IPS-18a (cell line): Measurements from ENCODE around the gene UBE2I.

Experiments used
- H3K27ac ChIP-seq: one replicate; pipeline ENCODE4 v1.5.1; 2013; ENCODE audit warnings: low read length
- H3K27me3 ChIP-seq: one replicate; pipeline ENCODE4 v1.6.1; 2013; ENCODE audit warnings: mild to moderate bottlenecking, low read length; ENCODE audit not compliant: control insufficient read depth, insufficient read depth
- H3K36me3 ChIP-seq: one replicate; pipeline ENCODE4 v1.6.1; 2013; ENCODE audit warnings: low read depth, low read length; ENCODE audit not compliant: control insufficient read depth
- H3K4me1 ChIP-seq: one replicate; pipeline ENCODE4 v1.6.1; 2013; ENCODE audit warnings: low read depth, low read length; ENCODE audit not compliant: control insufficient read depth
- H3K4me3 ChIP-seq: one replicate; pipeline ENCODE4 v1.5.1; 2013; ENCODE audit warnings: low read length
- H3K9ac ChIP-seq: one replicate; pipeline ENCODE4 v1.6.1; 2013; ENCODE audit warnings: mild to moderate bottlenecking, low read length, moderate library complexity
- H3K9me3 ChIP-seq: one replicate; pipeline ENCODE4 v1.6.1; 2013; ENCODE audit warnings: low read depth, low read length; ENCODE audit not compliant: control insufficient read depth

The UBE2I gene

DNA sequence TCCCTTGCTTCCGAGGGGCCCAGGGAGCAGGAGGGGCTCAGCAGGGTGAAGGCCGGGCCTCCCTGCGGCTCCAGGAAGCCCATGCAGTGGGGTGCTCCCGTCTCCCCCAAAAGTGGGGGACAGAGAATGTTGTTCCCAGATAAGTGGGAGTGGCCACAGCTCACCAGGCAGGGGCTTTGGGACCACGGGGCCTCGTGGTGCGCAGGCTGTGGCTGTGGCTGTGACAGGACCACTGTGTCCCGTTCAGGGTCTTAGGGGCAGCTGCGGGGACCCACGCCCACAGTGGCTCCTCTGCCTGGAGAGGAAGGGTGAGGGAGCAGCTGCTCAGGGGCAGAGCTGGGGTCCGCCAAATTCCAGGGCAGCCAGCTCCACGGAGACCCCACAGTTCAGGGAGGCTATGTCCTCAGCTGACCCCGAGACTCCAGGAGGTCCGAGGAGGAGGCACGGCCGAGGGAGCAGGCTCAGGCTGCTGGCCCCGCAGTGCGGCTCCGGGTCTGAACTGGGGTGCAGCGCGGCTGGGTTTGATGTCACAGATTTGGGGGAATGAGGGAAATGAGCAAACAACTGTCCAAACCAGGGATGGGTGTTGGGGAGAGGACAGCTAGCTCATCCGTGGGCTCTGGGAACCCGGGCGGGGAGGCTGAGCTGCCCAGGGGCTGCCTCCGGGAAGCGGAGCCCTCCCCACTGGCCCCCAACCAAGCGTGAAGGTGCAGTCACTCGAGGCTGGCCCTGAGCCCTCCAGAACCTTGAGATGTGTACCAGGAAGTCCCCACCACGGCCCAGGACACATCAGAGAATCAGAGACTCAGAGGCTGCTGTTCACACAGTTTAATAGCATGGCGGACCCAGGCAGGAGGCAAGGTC lies 30.1 kb upstream of the UBE2I start:
- H3K27me3 ChIP-seq: peaks cover 5% of the 10 kb centered on the region
- H3K27ac ChIP-seq: no peak overlapping the region
- H3K4me3 ChIP-seq: no peak overlapping the region
- H3K4me1 ChIP-seq: peaks cover 5% of the 10 kb centered on the region
- H3K9me3 ChIP-seq: no peaks in the 10 kb centered on the region
- H3K9ac ChIP-seq: no peak overlapping the region
- H3K36me3 ChIP-seq: no peaks in the 10 kb centered on the region

GRCh38 chr16:1279945-1280589 lies 29.4 kb upstream of the UBE2I start:
- Histone ChIP-seq H3K27me3 (peaks cover 5% of the 10 kb centered on the region), H3K36me3 (no peaks in the 10 kb centered on the region), H3K4me1 (peaks cover 5% of the 10 kb centered on the region), H3K4me3 (no peak overlapping the region), H3K27ac (no peak overlapping the region), H3K9me3 (no peaks in the 10 kb centered on the region), H3K9ac (no peak overlapping the region)

GRCh38 chr16:1280783-1281182 lies 28.7 kb upstream of the UBE2I start:
- Histone ChIP-seq H3K27me3 (peaks cover 6% of the 10 kb centered on the region), H3K27ac (no peak overlapping the region), H3K9me3 (no peaks in the 10 kb centered on the region), H3K9ac (no peak overlapping the region), H3K4me3 (no peak overlapping the region), H3K4me1 (peaks cover 5% of the 10 kb centered on the region), H3K36me3 (no peaks in the 10 kb centered on the region)

GRCh38 chr16:1281517-1281916 lies 27.9 kb upstream of the UBE2I start:
- peaks cover 5% of the 10 kb centered on the region for H3K4me1 ChIP-seq
- no peak overlapping the region for H3K9ac ChIP-seq
- no peaks in the 10 kb centered on the region for H3K36me3 ChIP-seq
- H3K9me3 ChIP-seq: no peaks in the 10 kb centered on the region
- H3K27ac ChIP-seq: no peak overlapping the region
- no peak overlapping the region for H3K4me3 ChIP-seq
- H3K27me3 ChIP-seq: peaks cover 13% of the 10 kb centered on the region

- H3K36me3 ChIP-seq: no peaks in the 10 kb centered on the region
- H3K4me1 ChIP-seq: peaks cover 5% of the 10 kb centered on the region
- H3K27me3 ChIP-seq: peaks cover 19% of the 10 kb centered on the region
- no peaks in the 10 kb centered on the region for H3K9me3 ChIP-seq
- H3K4me3 ChIP-seq: no peak overlapping the region
- H3K27ac ChIP-seq: no peak overlapping the region
- H3K9ac ChIP-seq: no peak overlapping the region
These were observed 27.0 kb upstream of the UBE2I start for GRCh38 chr16:1282324-1282973.

DNA sequence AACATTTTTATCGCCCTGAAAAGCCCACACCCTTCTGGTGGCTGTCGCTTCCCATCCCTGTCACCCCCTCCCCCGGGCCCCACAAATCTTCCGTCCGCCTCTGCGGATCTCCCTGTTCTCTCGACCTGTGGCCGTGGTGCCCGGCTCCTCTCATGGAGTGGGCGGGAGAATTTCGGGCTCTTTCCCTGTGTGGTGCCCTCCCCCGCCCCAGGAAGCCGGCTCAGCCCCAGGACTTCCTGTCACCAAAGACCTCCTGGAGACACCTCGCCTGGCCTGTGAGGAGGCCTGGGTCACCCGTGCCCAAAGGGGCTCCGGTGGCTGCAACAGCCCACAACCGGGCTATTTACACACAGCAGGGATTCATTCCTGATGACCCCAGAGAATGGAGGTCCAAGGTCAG lies 26.1 kb upstream of the UBE2I start:
- peaks cover 28% of the 10 kb centered on the region for H3K27me3 ChIP-seq
- no peaks in the 10 kb centered on the region for H3K36me3 ChIP-seq
- no peak overlapping the region for H3K27ac ChIP-seq
- no peaks in the 10 kb centered on the region for H3K9me3 ChIP-seq
- H3K9ac ChIP-seq: no peak overlapping the region
- peaks cover 5% of the 10 kb centered on the region for H3K4me1 ChIP-seq
- H3K4me3 ChIP-seq: no peak overlapping the region

DNA sequence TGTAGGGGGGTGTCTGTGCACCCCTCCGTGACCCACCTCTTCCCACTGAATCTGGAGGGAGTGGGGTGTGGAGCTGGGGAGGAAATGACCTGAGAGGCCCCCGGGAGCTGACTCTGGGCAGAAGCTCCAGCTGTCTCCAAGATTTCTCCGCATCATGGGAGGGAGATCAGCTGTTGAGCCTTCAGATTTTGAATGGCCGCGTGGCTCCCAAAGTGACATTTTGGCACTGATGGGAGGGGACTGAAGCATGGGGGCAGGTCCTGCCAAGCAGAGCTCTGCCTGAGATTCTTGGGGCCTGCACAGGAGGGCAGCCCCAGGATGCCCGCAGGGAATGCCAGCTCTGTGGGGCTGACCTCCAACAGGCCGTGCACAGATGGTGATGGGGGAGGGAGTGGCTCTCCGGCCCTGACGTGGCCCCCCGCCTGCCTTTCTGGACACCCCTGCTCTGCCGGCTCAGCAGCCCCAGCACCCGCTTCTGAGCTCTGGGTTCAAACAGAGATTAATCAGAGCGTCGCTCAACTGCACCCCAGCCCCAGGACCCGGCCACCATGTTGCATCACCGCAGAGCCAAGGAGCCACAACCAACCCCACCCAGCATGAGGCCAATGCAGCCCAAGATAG lies 25.3 kb upstream of the UBE2I start:
- Histone ChIP-seq H3K27ac (no peak overlapping the region), H3K27me3 (peaks cover 36% of the 10 kb centered on the region), H3K9ac (no peak overlapping the region), H3K4me3 (no peak overlapping the region), H3K9me3 (no peaks in the 10 kb centered on the region), H3K36me3 (no peaks in the 10 kb centered on the region), H3K4me1 (no peaks in the 10 kb centered on the region)

GRCh38 chr16:1285669-1286512 lies 23.5 kb upstream of the UBE2I start:
- peaks cover 8% of the 10 kb centered on the region for H3K4me1 ChIP-seq
- no peaks in the 10 kb centered on the region for H3K9me3 ChIP-seq
- H3K27ac ChIP-seq: no peak overlapping the region
- peaks cover 54% of the 10 kb centered on the region for H3K27me3 ChIP-seq
- H3K36me3 ChIP-seq: no peaks in the 10 kb centered on the region
- no peak overlapping the region for H3K4me3 ChIP-seq
- no peak overlapping the region for H3K9ac ChIP-seq

- peaks cover 61% of the 10 kb centered on the region for H3K27me3 ChIP-seq
- H3K36me3 ChIP-seq: no peaks in the 10 kb centered on the region
- peaks cover 8% of the 10 kb centered on the region for H3K4me1 ChIP-seq
- H3K27ac ChIP-seq: no peak overlapping the region
- no peak overlapping the region for H3K4me3 ChIP-seq
- H3K9ac ChIP-seq: no peak overlapping the region
- no peaks in the 10 kb centered on the region for H3K9me3 ChIP-seq
These were observed 22.8 kb upstream of the UBE2I start for GRCh38 chr16:1286513-1287094.

- H3K4me1 ChIP-seq: peaks cover 8% of the 10 kb centered on the region
- H3K27me3 ChIP-seq: peaks cover 68% of the 10 kb centered on the region
- no peaks in the 10 kb centered on the region for H3K36me3 ChIP-seq
- no peak overlapping the region for H3K9ac ChIP-seq
- H3K27ac ChIP-seq: no peak overlapping the region
- no peak overlapping the region for H3K4me3 ChIP-seq
- H3K9me3 ChIP-seq: no peaks in the 10 kb centered on the region
These were observed 21.3 kb upstream of the UBE2I start for GRCh38 chr16:1287982-1288670.
